Effector CD8-positive, alpha-beta T cell (primary cell): ENCODE results near the gene MUL1.
"Not testable (repeated sequence)": the region's sequence is repeated elsewhere in the genome, so short reads cannot be mapped to it uniquely, and the experiment has no call there.

Source experiments
- DNase-seq: peaks from one replicate; lab custom pipeline; 2025; lab: John Stamatoyannopoulos, UW

MUL1 gene

DNA sequence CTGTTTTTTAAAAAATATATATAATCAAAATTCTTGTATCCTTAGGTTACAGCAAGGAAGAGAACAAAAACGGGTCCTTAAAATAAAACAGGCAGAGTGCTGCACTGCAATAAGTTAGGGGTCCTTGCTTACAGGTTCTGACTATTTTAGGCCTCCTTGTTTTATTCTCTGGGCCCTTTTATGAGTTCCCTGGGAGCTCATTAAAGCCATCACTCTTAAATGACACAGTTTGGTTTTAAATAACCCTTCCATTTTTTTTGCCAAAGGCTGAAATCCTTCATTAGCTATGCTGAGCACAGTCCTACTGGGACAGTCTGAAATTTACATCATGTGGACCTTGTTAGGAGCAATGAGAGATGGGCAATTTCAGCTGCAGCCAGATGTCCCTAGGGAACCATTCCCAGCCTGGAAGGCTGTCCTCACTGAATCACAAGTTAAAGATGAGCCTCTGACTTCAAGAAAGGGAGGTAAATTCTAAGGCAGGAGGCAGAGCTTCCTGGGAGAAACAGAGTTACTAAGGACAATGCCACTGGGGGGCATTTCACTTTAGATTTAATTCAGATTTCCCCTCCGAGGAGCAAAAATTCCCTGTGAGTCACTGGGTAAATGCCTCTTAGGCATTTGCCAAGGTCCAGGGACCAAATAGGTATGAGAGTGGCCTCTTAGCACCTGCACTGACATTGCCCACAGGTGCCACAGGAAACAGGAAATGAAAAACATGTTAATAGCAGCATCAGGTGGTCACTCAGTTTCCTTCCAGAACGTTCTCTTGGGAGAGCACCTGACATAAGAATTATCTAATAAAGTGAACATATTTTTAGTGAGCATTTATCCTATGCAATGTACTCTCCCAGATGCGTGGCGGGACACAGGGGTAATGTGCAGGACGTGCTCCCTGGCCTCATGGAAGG, 3.8 kb upstream of the MUL1 start:
- no peak for DNase-seq

GRCh38 chr1:20508411-20508771, 440 bp upstream of the MUL1 start:
- DNase-seq = no peak

DNA sequence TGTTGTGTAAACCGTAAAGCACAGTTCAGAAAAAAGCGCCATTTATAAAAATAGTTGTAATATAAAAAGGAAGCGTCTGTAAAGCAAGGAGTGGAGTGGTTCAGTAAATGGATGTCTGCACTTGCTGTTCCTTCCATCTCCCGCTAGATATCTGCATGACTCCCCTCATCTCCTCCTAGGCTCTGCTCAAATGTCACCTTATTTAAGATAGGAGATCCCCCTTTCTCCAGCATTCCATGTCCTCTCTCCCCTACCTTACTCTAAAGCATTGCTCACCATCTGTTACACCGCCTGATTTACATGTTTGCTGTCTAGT, 745 bp downstream of the MUL1 start:
- no peak for DNase-seq

GRCh38 chr1:20505488-20505887, 2.5 kb downstream of the MUL1 start:
- no peak for DNase-seq

GRCh38 chr1:20500716-20501115, 7.2 kb downstream of the MUL1 start:
- no peak for DNase-seq

DNA sequence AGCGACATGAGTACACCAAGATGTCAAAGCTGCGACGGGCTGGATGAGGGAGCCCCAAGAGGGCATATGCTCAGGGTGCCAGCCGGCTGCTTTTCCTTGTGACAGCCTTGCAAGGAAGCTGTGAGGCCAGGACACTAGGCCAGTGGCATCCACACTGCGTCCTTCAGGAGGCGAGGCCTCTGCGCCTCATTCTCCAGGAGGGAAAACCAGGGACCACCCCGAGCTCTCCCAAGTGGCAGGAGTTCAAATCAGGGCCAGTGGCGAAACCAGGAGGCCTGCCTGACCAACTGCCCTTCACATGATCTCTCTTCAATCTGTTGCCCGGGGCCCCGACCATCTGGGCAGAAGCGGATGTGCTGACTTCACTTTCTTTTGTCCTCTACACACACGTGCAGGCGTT, 8.2 kb downstream of the MUL1 start:
- no peak for DNase-seq

GRCh38 chr1:20499105-20499504, 8.8 kb downstream of the MUL1 start:
- no peak for DNase-seq

- no peak for DNase-seq
These were observed 9.8 kb downstream of the MUL1 start for GRCh38 chr1:20498116-20498515.

DNA sequence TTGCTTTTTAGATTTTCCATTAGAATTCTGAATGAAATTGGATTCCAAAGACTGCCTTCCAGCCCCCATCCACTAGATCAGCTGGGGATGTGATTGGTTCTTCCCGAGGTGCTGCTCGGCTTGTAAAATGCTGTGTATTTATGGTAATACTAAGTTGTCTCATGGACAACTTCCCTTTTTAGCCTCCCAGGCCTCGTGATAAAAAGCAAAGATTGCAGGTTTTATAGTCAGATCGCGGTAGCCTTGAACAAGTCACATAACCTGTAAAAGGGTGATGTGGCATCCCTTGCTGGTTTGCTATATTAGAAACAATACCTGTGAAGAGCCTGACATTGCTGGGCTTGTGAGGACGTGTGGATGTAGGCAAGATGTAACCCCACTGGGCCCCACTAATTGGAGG, 10.4 kb downstream of the MUL1 start:
- DNase-seq = no peak

DNA sequence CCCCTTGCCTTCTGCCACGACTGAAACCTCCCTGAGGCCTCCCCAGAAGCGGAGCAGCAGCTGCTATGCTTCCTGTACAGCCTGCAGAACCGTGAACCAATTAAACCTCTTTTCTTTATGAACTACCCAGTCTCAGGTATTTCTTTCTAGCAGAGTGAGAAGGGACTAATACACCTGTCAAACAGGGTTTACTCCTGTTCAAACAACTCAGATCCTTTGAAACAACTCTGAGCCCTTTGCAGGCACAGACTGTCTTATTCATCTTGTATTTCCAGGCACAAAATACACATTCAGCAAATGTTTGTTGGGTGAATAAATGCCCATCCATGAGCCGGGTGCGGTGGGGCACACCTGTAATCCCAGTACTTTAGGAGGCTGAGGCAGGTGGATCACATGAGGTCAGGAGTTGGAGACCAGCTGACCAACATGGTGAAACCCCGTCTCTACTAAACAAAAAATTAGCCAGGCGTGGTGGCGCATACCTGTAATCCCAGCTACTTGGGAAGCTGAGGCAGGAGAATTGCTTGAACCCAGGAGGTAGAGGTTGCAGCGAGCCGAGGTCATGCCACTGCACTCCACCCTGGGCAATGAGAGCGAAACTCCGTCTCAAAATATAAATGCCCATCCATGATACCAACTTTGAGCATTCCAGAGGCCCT, 11.1 kb downstream of the MUL1 start:
- not testable (repeated sequence) for DNase-seq

DNA sequence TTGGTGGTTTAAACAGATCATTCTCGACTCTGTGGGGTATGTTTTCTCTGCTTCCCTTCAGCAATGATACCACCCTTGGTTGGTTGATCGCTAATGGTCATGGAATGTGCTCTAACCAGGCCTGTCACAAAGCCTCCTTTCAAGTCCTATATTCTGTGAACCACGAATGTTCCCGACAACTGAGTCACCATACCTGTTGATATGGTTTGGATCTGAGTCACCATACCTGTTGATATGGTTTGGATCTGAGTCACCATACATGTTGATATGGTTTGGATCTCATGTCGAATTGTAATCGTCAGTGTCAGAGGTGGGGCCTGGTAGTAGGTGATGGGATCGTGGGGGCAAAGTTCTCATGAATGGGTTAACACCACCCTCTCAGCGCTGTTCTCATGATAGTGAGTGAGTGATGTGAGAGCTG, 11.7 kb downstream of the MUL1 start:
- no peak for DNase-seq

DNA sequence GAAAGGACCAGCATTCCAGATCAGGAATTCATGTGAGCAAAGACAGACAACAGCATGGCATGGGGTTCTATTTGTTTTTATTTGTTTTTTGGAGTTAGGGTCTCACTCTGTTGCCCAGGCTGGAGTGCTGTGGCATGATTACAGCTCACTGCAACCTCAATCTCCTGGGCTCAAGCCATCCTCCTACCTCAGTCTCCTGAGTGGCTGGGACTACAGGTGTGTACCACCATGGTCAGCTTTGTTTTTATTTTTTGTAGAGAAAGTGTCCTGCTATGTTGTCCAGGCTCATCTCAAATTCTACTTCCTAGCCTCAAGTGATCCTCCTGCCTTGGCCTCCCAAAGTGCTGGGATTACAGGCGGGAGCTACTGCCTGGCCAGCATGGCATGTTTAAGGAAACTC, 12.3 kb downstream of the MUL1 start:
- DNase-seq = no peak

- DNase-seq = no peak
These were observed 13.2 kb downstream of the MUL1 start for GRCh38 chr1:20494609-20495311.

DNA sequence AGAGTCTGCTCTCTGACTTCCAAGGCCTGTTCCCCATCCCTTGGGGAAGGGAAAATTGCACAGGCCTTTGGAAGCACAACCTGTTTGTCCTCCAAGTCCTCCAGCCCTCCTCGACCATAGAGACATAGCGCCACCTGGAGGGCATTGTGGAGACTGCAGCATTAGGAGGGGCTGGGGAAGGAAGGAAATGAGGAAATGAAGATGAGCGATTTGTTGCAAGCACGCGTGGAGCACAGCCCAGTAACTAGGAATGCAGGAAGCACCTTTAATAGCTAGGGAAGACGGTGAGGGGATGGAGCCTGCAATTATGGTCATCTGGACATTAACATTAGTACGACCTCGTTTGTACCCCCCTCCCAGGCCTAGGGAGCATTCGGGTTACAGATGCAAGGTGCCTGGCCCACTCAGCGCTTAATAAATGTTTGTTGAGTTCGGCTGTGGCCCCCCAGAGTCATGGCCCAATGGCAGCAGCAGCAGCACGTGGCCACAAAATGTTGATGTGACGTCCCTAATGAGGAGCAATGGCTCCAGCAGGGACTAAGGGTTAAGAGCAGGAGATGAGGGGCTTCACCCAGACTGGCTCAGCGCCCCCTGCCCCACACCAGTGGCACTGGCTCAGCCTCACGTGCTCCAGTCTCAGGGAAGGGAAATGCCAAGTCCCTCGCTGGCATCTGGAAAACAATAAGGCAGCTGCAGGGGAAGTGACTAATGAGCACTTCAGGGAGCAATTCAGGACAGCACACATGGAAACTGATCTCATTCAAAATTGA, 13.9 kb downstream of the MUL1 start:
- DNase-seq = peak; percentile 79

- DNase-seq = no peak
These were observed 14.6 kb downstream of the MUL1 start for GRCh38 chr1:20493309-20493708.

GRCh38 chr1:20492751-20493150, 15.2 kb downstream of the MUL1 start:
- DNase-seq = no peak

- DNase-seq = no peak
These were observed 16.1 kb downstream of the MUL1 start for GRCh38 chr1:20491866-20492265.

- DNase-seq = no peak
These were observed 16.8 kb downstream of the MUL1 start for GRCh38 chr1:20491178-20491577.

DNA sequence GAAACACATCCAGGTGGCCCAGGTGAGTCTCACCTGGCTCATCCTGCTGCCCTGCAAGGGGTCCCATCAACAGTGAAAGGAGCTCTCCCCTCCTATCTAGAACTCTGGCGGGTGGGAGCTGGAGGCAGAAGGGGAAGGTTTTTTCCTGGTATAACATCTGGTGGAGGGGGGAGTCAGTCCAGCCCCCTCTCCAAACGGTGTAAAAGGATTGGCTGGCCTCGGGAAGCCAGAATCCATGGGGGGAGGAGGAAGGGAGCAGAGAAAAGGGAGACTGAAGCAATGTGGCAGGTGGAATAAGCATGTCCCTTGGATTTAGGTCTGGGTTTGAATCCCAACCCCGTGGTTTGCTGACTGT, 20.7 kb downstream of the MUL1 start:
- no peak for DNase-seq

GRCh38 chr1:20486457-20487235, 21.3 kb downstream of the MUL1 start:
- no peak for DNase-seq
